T-cell (primary cell): ENCODE measurements around the gene SLC7A6OS. TPM values are rescaled to one million over a fixed set of nuclear protein-coding genes. Genes with fewer than 3 reads are reported as not detected.

Source experiments
- ATAC-seq, 4 experiments: fragments of 200-7000 bp in 3 of 4; fragments of 150-1000 bp in 1 of 4; cut with Tn5 transposase; replicated peaks in 1 of 4; 1 replicate in 3 of 4; 2 replicates in 1 of 4; pipeline ENCODE4 v1.10.0; 2021; ENCODE audit warnings: moderate library complexity in 3 of 4, mild to moderate bottlenecking in 2 of 4, moderate number of reproducible peaks in 1 of 4
- CTCF ChIA-PET, 2 donors: fragments of 300-600 bp; sonication (Branson Sonifier 250); formaldehyde crosslinking; loops; one replicate each; lab custom pipeline; 2022; ENCODE audit warnings: antibody characterized with exemption in 2 of 2; lab: Charles Lee
- POLR2A ChIA-PET, 2 donors: fragments of 300-600 bp; sonication (Branson Sonifier 250); formaldehyde crosslinking; loops; one replicate each; lab custom pipeline; 2022; ENCODE audit warnings: antibody characterized with exemption in 2 of 2; lab: Charles Lee
- DNase-seq, 35 experiments: peaks; one replicate each; pipeline versions ENCODE4 v3.0.0 to v3.0.0-alpha.2; 2013 to 2023
- H3K27ac ChIP-seq: one replicate; pipeline ENCODE4 v1.5.1; 2013; ENCODE audit warnings: low read length
- H3K27me3 ChIP-seq, 2 experiments: replicated peaks in 1 of 2; 1 replicate in 1 of 2; 2 replicates in 1 of 2; pipeline versions ENCODE4 v1.6.1 to v1.7.0; 2013; ENCODE audit warnings: low read length in 1 of 2, mixed read lengths in 1 of 2; ENCODE audit not compliant: control insufficient read depth in 2 of 2, insufficient read depth in 2 of 2; ENCODE audit errors: extremely low read depth in 1 of 2
- H3K36me3 ChIP-seq, 2 donors: 1 replicate in 1 of 2; 2 replicates in 1 of 2; pipeline versions ENCODE4 v1.6.1 to v1.7.0; 2013; ENCODE audit warnings: low read length in 1 of 2; ENCODE audit not compliant: control insufficient read depth in 2 of 2, insufficient read depth in 1 of 2; ENCODE audit errors: extremely low read depth in 1 of 2
- H3K4me1 ChIP-seq, 2 experiments: 1 replicate in 1 of 2; 2 replicates in 1 of 2; pipeline versions ENCODE4 v1.6.1 to v1.7.0; 2013; ENCODE audit warnings: low read length in 2 of 2, mixed read lengths in 1 of 2; ENCODE audit not compliant: insufficient read depth in 2 of 2, control insufficient read depth in 1 of 2; ENCODE audit errors: extremely low read depth in 1 of 2
- H3K4me3 ChIP-seq, 2 donors: 1 replicate in 1 of 2; 2 replicates in 1 of 2; pipeline versions ENCODE4 v1.5.1 to v1.7.0; 2013; ENCODE audit warnings: mild to moderate bottlenecking in 2 of 2, low read length in 1 of 2, moderate library complexity in 1 of 2; ENCODE audit not compliant: control insufficient read depth in 1 of 2; ENCODE audit errors: extremely low read depth in 1 of 2
- H3K9me3 ChIP-seq: 2 replicates; pipeline ENCODE4 v1.7.0; 2013
- H3K27ac Mint-ChIP-seq, 2 donors: one replicate each; pipeline ENCODE4 v1.8.0; 2020 to 2021; ENCODE audit warnings: mild to moderate bottlenecking in 2 of 2, mixed read lengths in 2 of 2
- H3K27me3 Mint-ChIP-seq, 2 donors: one replicate each; pipeline ENCODE4 v1.8.0; 2021 to 2022; ENCODE audit warnings: mixed read lengths in 2 of 2
- H3K36me3 Mint-ChIP-seq: one replicate; pipeline ENCODE4 v1.8.0; 2021; ENCODE audit warnings: mixed read lengths
- H3K4me1 Mint-ChIP-seq, 3 donors: one replicate each; pipeline ENCODE4 v1.8.0; 2020 to 2022; ENCODE audit warnings: mixed read lengths in 3 of 3, mild to moderate bottlenecking in 1 of 3
- H3K4me3 Mint-ChIP-seq, 3 donors: one replicate each; pipeline ENCODE4 v1.8.0; 2020 to 2022; ENCODE audit warnings: mild to moderate bottlenecking in 3 of 3, mixed read lengths in 3 of 3, moderate library complexity in 3 of 3
- H3K9me3 Mint-ChIP-seq, 3 donors: one replicate each; pipeline ENCODE4 v1.8.0; 2020 to 2022; ENCODE audit warnings: mixed read lengths in 3 of 3
- WGBS: methylation state at CpG from one replicate; pipeline ENCODE4 v1.1.5; 2013; ENCODE audit warnings: missing lambda C conversion rate; ENCODE audit not compliant: insufficient coverage; 5-methylcytosine and 5-hydroxymethylcytosine counted together
- total RNA-seq, 35 experiments: library from RNA in 6 of 35; stranded (reverse) in 6 of 35; fragments of 120-200 nt in 1 of 35; gene quantifications; one replicate each; pipeline versions ENCODE4 v1.2.1 to v1.2.4 and lab custom pipeline; 2013 to 2026

The SLC7A6OS gene
- total RNA-seq, 5 donors from 2014 or later (not counting 1 experiment from before 2014, with no cell fraction given), result 42.5 to 50.3 (median 43.9) TPM

- Mint-ChIP-seq H3K4me1 (peaks cover 21 to 27% (median 26%) of the 10 kb centered on the region in 3 donors), H3K4me3 (no peak overlapping the region), H3K27ac (no peak overlapping the region), H3K27me3 (no peaks in the 10 kb centered on the region), H3K9me3 (no peaks in the 10 kb centered on the region), H3K36me3 (peaks cover 59% of the 10 kb centered on the region)
- H3K36me3 ChIP-seq, result peaks cover 26 to 82% of the 10 kb centered on the region in 2 donors
- CTCF ChIA-PET, result no interaction called here
- no peaks in the 10 kb centered on the region for H3K9me3 ChIP-seq
- ATAC-seq, result no peak
- H3K4me3 ChIP-seq, result no peak overlapping the region
- H3K27ac ChIP-seq, result no peak overlapping the region
- H3K27me3 ChIP-seq, result no peaks in the 10 kb centered on the region
- POLR2A ChIA-PET, result no interaction called here
- no peak for DNase-seq
- 98% methylated on average over 7 of the region's 11 CpGs for WGBS
- H3K4me1 ChIP-seq, result peaks cover 5 to 23% of the 10 kb centered on the region in 2 experiments
Observed at GRCh38 chr16:68351463-68351862, 40.7 kb upstream of the SLC7A6OS start.

GRCh38 chr16:68350813-68351350 is 40.1 kb upstream of the SLC7A6OS start:
- Histone ChIP-seq H3K27me3 (no peaks in the 10 kb centered on the region), H3K4me3 (no peak overlapping the region), H3K9me3 (no peaks in the 10 kb centered on the region), H3K27ac (no peak overlapping the region), H3K4me1 (peaks cover 3 to 17% of the 10 kb centered on the region in 2 experiments), H3K36me3 (peaks cover 28 to 88% of the 10 kb centered on the region in 2 donors)
- POLR2A ChIA-PET, result no interaction called here
- H3K27me3 Mint-ChIP-seq, result no peaks in the 10 kb centered on the region
- DNase-seq, result no peak
- peaks cover 62% of the 10 kb centered on the region for H3K36me3 Mint-ChIP-seq
- H3K27ac Mint-ChIP-seq, result no peak overlapping the region
- no peak for ATAC-seq
- H3K4me1 Mint-ChIP-seq, result peaks cover 15 to 21% (median 20%) of the 10 kb centered on the region in 3 donors
- CTCF ChIA-PET, result no interaction called here
- no peak overlapping the region for H3K4me3 Mint-ChIP-seq
- no peaks in the 10 kb centered on the region for H3K9me3 Mint-ChIP-seq
- 100% methylated on average over 2 of the region's 10 CpGs for WGBS

GRCh38 chr16:68349838-68350410 is 39.2 kb upstream of the SLC7A6OS start:
- no peak overlapping the region for H3K27ac Mint-ChIP-seq
- DNase-seq (no peak), ATAC-seq (no peak)
- peaks cover 63% of the 10 kb centered on the region for H3K36me3 Mint-ChIP-seq
- Histone ChIP-seq H3K4me3 (no peak overlapping the region), H3K36me3 (peaks cover 25 to 90% of the 10 kb centered on the region in 2 donors), H3K9me3 (no peaks in the 10 kb centered on the region), H3K27ac (no peak overlapping the region), H3K4me1 (peaks cover 0 to 7% of the 10 kb centered on the region in 2 experiments), H3K27me3 (no peaks in the 10 kb centered on the region)
- 94% methylated on average over 5 of the region's 10 CpGs for WGBS
- H3K9me3 Mint-ChIP-seq, result no peaks in the 10 kb centered on the region
- no peak overlapping the region for H3K4me3 Mint-ChIP-seq
- POLR2A ChIA-PET, result no interaction called here
- H3K27me3 Mint-ChIP-seq, result no peaks in the 10 kb centered on the region
- peaks cover 6 to 19% (median 19%) of the 10 kb centered on the region in 3 donors for H3K4me1 Mint-ChIP-seq
- CTCF ChIA-PET, result no interaction called here

- no peaks in the 10 kb centered on the region for H3K27me3 Mint-ChIP-seq
- peaks cover 25 to 84% of the 10 kb centered on the region in 2 donors for H3K36me3 ChIP-seq
- H3K27ac ChIP-seq, result no peak overlapping the region
- no peaks in the 10 kb centered on the region for H3K9me3 ChIP-seq
- WGBS, result 94% methylated on average over 24 of the region's 27 CpGs
- peaks cover 3 to 20% (median 14%) of the 10 kb centered on the region in 3 donors for H3K4me1 Mint-ChIP-seq
- no peak overlapping the region for H3K27ac Mint-ChIP-seq
- H3K36me3 Mint-ChIP-seq, result peaks cover 62% of the 10 kb centered on the region
- no peak for DNase-seq
- no peak overlapping the region for H3K4me3 Mint-ChIP-seq
- peaks cover 0 to 2% of the 10 kb centered on the region in 2 experiments for H3K4me1 ChIP-seq
- H3K27me3 ChIP-seq, result no peaks in the 10 kb centered on the region
- ChIA-PET CTCF (interaction anchor here (0.6 to 0.7 kb wide), 3 partner anchors 25 to 949 kb away, joined by 3 read pairs; no protein-coding TSS in a partner anchor), POLR2A (interaction anchor here in 1 of 2 donors (0.5 kb wide), 1 partner anchor 21 kb away, joined by 8 read pairs; no protein-coding TSS in a partner anchor)
- no peak for ATAC-seq
- H3K4me3 ChIP-seq, result no peak overlapping the region
- no peaks in the 10 kb centered on the region for H3K9me3 Mint-ChIP-seq
Observed at GRCh38 chr16:68348639-68349445, 38.1 kb upstream of the SLC7A6OS start.

GRCh38 chr16:68347605-68348004 is 36.9 kb upstream of the SLC7A6OS start:
- H3K9me3 Mint-ChIP-seq, result no peaks in the 10 kb centered on the region
- H3K27me3 ChIP-seq, result no peaks in the 10 kb centered on the region
- H3K27ac ChIP-seq, result no peak overlapping the region
- no peak overlapping the region for H3K27ac Mint-ChIP-seq
- H3K36me3 ChIP-seq, result peaks cover 24 to 81% of the 10 kb centered on the region in 2 donors
- CTCF ChIA-PET, result interaction anchor here in 1 of 2 donors (0.6 kb wide), 1 partner anchor 238 kb away, joined by 3 read pairs; no protein-coding TSS in a partner anchor
- no peaks in the 10 kb centered on the region for H3K9me3 ChIP-seq
- peaks cover 0 to 2% of the 10 kb centered on the region in 2 experiments for H3K4me1 ChIP-seq
- POLR2A ChIA-PET, result no interaction called here
- 89% methylated on average over 2 of the region's 4 CpGs for WGBS
- DNase-seq (no peak), ATAC-seq (no peak)
- H3K36me3 Mint-ChIP-seq, result peaks cover 56% of the 10 kb centered on the region
- H3K27me3 Mint-ChIP-seq, result no peaks in the 10 kb centered on the region
- no peak overlapping the region for H3K4me3 Mint-ChIP-seq
- H3K4me3 ChIP-seq, result no peak overlapping the region
- H3K4me1 Mint-ChIP-seq, result peaks cover 3 to 20% (median 14%) of the 10 kb centered on the region in 3 donors

- DNase-seq (no peak), ATAC-seq (no peak)
- Histone ChIP-seq H3K36me3 (peaks cover 25 to 85% of the 10 kb centered on the region in 2 donors), H3K9me3 (no peaks in the 10 kb centered on the region), H3K4me3 (no peak overlapping the region), H3K27me3 (no peaks in the 10 kb centered on the region), H3K27ac (no peak overlapping the region), H3K4me1 (peaks cover 0 to 2% of the 10 kb centered on the region in 2 experiments)
- H3K36me3 Mint-ChIP-seq, result peaks cover 60% of the 10 kb centered on the region
- H3K4me3 Mint-ChIP-seq, result no peak overlapping the region
- H3K27me3 Mint-ChIP-seq, result no peaks in the 10 kb centered on the region
- H3K27ac Mint-ChIP-seq, result no peak overlapping the region
- POLR2A ChIA-PET, result no interaction called here
- WGBS, result 82% methylated on average over 11 of the region's 12 CpGs
- peaks cover 3 to 20% (median 14%) of the 10 kb centered on the region in 3 donors for H3K4me1 Mint-ChIP-seq
- CTCF ChIA-PET, result interaction anchor here in 1 of 2 donors (0.6 kb wide), 1 partner anchor 237 kb away, joined by 3 read pairs; no protein-coding TSS in a partner anchor
- no peaks in the 10 kb centered on the region for H3K9me3 Mint-ChIP-seq
Observed at GRCh38 chr16:68346892-68347480, 36.2 kb upstream of the SLC7A6OS start.
